ENCODE data around the gene MYO1G. TPM values are rescaled to one million over a fixed set of nuclear protein-coding genes. Genes with fewer than 3 reads are reported as not detected.

The MYO1G gene
- total and polyA plus RNA-seq, 9 of the 15 experiments (the other 6 are each of a cell fraction or from before 2014, with no cell fraction given), result 0.03 to 0.62 (median 0.13) TPM; not detected in 1

DNA sequence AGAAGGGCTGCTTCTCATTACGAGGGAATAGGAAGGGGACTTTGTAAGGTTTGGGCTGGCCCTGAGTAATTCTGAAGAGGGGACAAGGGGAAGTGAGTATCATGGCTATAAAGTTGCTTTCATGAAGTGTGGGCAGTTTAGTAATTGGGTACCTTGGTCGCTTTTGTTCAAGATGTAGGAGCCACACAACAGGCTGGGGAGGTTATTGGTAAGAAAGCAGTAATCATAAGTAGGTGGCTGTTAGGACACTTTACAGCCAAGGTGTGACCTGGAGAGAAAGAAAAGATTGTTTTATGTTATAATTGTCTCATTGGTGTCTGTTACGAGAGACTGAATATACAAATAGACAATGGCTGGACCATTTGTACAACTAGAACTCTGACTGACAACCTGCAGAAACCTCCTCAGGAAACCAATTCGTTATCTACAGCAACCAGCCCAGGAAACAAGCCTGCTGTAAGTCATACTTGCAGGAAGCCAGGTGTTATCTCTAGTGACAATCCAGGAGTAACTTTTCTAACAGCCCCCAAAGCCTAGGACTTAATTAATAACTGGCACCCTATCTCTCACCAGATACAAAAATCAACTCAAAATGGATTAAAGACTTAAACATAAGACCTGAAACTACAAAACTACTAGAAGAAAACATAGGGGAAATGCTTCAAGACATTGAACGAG lies 16.2 kb upstream of the MYO1G start (continued):
- TF ChIP-seq SIX5 (IDR thresholded peaks at IDR 0.05; ENCODE audit: borderline replicate concordance in 1 of 2, insufficient read depth in 1 of 2, low read depth in 1 of 2, low read length in 2 of 2), result no peak
- TF ChIP-seq ZBED1 (IDR thresholded peaks at IDR 0.05), result no peak
- TF ChIP-seq, protein P1, sequence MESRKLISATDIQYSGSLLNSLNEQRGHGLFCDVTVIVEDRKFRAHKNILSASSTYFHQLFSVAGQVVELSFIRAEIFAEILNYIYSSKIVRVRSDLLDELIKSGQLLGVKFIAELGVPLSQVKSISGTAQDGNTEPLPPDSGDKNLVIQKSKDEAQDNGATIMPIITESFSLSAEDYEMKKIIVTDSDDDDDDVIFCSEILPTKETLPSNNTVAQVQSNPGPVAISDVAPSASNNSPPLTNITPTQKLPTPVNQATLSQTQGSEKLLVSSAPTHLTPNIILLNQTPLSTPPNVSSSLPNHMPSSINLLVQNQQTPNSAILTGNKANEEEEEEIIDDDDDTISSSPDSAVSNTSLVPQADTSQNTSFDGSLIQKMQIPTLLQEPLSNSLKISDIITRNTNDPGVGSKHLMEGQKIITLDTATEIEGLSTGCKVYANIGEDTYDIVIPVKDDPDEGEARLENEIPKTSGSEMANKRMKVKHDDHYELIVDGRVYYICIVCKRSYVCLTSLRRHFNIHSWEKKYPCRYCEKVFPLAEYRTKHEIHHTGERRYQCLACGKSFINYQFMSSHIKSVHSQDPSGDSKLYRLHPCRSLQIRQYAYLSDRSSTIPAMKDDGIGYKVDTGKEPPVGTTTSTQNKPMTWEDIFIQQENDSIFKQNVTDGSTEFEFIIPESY (CRISPR knock-in tag; IDR thresholded peaks at IDR 0.05), result no peak
- TF ChIP-seq ZNF561 (CRISPR knock-in tag; conservative IDR thresholded peaks at IDR 0.05), result no peak
- TF ChIP-seq SAFB2 (IDR thresholded peaks at IDR 0.05; ENCODE audit: borderline replicate concordance, low read depth, low read length, severe bottlenecking), result no peak
- no peak for TF ChIP-seq CBX8 (IDR thresholded peaks at IDR 0.05; ENCODE audit: borderline replicate concordance, extremely low read depth, low read depth, low read length, poor library complexity, severe bottlenecking)
- TF ChIP-seq IFI16 (CRISPR knock-in tag; IDR thresholded peaks at IDR 0.05), result no peak
- no peak for TF ChIP-seq ZNF253 (CRISPR knock-in tag; conservative IDR thresholded peaks at IDR 0.05)
- peak; percentile 98 for TF ChIP-seq POLR2AphosphoS5 (IDR thresholded peaks at IDR 0.05; ENCODE audit: control insufficient read depth, insufficient read depth, low read depth, low read length)
- TF ChIP-seq, protein P2, sequence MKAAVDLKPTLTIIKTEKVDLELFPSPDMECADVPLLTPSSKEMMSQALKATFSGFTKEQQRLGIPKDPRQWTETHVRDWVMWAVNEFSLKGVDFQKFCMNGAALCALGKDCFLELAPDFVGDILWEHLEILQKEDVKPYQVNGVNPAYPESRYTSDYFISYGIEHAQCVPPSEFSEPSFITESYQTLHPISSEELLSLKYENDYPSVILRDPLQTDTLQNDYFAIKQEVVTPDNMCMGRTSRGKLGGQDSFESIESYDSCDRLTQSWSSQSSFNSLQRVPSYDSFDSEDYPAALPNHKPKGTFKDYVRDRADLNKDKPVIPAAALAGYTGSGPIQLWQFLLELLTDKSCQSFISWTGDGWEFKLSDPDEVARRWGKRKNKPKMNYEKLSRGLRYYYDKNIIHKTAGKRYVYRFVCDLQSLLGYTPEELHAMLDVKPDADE (conservative IDR thresholded peaks at IDR 0.05; ENCODE audit: control insufficient read depth, low read depth, low read length), result peak; percentile 68
- TF ChIP-seq RBM15 (IDR thresholded peaks at IDR 0.05; ENCODE audit: insufficient read depth, low read length), result no peak
- no peak for TF ChIP-seq CREBBP (IDR thresholded peaks at IDR 0.05; ENCODE audit: low read depth, low read length)
- no peak for TF ChIP-seq WHSC1 (IDR thresholded peaks at IDR 0.05; ENCODE audit: low read length)
- no peak for TF ChIP-seq SUPT5H (IDR thresholded peaks at IDR 0.05)
- TF ChIP-seq POLR2B (IDR thresholded peaks at IDR 0.05; ENCODE audit: low read depth, partially characterized antibody), result no peak
- no peak for TF ChIP-seq ZNF165 (CRISPR knock-in tag; IDR thresholded peaks at IDR 0.05; ENCODE audit: borderline replicate concordance)
- TF ChIP-seq ZNF184 (CRISPR knock-in tag; IDR thresholded peaks at IDR 0.05), result no peak
- 0 out of 2 replicates have a peak, but pooled peaks have one; percentile 37 for TF ChIP-seq ZNF274 (IDR thresholded peaks at IDR 0.05; ENCODE audit: borderline replicate concordance, low read depth, low read length)
- no peak for TF ChIP-seq TCF7L2 (IDR thresholded peaks at IDR 0.05; ENCODE audit: low read depth, low read length)
- TF ChIP-seq NFYB (IDR thresholded peaks at IDR 0.05; ENCODE audit: extremely low read depth, insufficient read length), result no peak
- peak; percentile 89 for TF ChIP-seq ILF3 (IDR thresholded peaks at IDR 0.05; ENCODE audit: borderline replicate concordance)
- no peak for TF ChIP-seq ZBTB7A (IDR thresholded peaks at IDR 0.05; ENCODE audit: borderline replicate concordance, control insufficient read depth, low read depth, low read length)
- TF ChIP-seq, protein P3, sequence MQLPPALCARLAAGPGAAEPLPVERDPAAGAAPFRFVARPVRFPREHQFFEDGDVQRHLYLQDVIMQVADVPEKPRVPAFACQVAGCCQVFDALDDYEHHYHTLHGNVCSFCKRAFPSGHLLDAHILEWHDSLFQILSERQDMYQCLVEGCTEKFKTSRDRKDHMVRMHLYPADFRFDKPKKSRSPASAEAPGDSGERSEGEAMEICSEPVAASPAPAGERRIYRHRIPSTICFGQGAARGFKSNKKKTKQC (CRISPR knock-in tag; IDR thresholded peaks at IDR 0.05), result no peak
